Skin of body (tissue), 2 donors: ENCODE data around the gene PLPP4. TPM values are rescaled to one million over a fixed set of nuclear protein-coding genes. Genes with fewer than 3 reads are reported as not detected.

ENCODE experiments used
- DNase-seq: peaks from one replicate; lab custom pipeline; 2025; lab: John Stamatoyannopoulos, UW
- total RNA-seq: library from RNA; depleted of rRNA; stranded (reverse); fragments of >200 nt; gene quantifications from one replicate; pipeline ENCODE4 v1.2.3, GENCODE V29; 2014

PLPP4 gene
- total RNA-seq, 1 donor from 2014 or later, result 5.3 TPM

DNA sequence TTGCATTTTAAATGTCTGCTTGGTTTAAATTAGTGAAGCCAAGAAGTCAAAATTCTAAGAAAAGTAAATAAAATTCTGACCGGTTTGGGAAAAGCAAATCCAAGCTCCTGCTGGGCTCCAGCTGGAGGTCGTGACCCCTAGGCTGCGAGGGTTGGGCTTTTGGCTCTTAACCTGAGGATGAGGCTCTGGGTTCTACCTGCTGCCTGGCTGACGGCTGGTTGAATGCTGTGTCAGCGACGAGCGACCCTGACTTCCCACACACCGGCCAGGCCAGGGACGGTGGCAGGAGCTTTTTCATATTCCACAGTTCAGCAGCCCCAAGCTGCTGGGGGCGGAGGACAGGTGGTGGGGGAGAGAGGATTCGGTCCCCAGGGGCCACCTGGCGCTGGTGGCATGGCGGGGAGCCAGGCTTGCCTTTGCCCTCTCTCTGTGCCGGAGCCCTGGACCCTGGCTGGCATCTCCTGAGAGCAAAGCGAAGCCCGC, 843 bp upstream of the PLPP4 start:
- DNase-seq, result no peak

DNA sequence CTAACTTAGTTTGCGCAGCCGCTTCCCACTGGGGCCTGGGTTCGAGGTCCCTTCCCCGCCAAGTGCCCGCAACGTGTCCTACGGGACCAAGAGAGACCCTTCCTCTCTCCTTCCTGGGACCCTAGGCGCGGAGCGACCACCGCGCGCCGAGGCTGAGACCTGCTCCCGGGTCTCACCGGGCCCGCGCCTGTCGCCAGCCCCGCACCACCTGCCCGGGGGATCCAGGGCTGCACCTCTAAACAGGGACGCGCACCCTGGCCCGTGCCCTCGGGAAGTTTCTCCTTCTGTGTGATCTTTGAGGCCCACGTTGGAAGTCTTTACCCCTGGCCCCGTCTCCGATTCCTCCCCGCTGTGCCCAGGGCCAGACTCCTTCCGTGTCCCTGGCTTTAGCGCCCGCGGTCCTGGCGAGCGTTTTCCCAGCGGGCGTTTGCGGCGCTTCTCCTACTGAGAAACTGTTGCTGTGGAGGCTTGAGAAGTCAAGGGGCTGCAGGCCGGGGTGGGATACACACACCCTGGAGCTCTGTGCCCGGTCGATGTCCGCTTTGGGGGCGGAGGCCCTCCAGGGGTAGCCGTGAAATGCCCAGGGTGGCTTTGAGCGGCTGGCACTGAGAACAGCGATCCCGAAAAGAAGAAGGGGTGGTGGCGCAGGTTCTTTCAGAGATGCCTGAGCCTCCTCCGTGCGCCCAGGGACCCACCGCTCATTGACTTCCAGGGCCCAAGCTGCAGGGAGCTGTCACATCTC, 575 bp downstream of the PLPP4 start:
- no peak for DNase-seq

DNA sequence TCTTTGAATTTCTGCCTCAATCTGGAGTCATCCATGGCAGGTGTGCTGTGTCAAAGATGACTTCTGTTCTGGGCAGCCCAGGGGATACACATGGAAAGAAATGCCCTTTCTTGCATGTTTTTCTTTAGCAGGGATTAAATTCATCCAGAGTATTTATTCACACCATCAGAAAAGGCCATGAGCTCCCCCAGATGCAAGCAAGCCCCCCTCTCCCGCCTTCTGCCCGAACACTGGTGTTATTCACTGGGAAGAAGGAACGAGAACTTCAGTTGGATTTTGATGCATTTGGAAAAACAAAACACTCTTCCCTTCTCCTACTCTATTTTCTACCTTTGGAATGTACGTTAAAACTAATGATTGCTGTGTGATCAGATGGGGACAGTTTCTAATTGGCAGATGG, 1.4 kb downstream of the PLPP4 start:
- no peak for DNase-seq

DNA sequence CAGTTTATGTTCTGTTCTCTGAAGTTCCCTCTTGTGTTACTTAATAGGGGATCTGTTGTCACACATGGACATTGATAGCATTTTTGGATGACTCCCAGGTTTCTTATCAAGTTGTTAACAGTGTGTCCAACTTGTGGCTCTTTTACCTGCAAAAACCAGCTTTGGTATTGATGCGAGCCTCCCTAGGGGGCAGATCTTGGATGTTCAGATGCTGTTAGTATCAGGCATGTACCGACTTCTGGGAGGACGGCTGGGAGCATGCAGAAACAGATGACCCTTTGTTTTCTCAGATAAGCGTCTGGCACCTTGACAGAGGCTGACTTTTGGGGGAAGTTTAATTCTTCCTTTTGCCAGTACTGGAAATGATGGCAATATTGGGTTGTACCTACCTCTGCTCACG, 2.2 kb downstream of the PLPP4 start:
- no peak for DNase-seq

- no peak for DNase-seq
These were observed 3.2 kb downstream of the PLPP4 start for GRCh38 chr10:120460186-120460585.

- no peak for DNase-seq
These were observed 3.7 kb downstream of the PLPP4 start for GRCh38 chr10:120460776-120461175.

- no peak for DNase-seq
These were observed 5.1 kb downstream of the PLPP4 start for GRCh38 chr10:120462018-120462682.

GRCh38 chr10:120465138-120465537, 8.1 kb downstream of the PLPP4 start:
- DNase-seq, result no peak

- no peak for DNase-seq
These were observed 9.0 kb downstream of the PLPP4 start for GRCh38 chr10:120466006-120466405.

GRCh38 chr10:120473593-120473992, 16.6 kb downstream of the PLPP4 start:
- no peak for DNase-seq

DNA sequence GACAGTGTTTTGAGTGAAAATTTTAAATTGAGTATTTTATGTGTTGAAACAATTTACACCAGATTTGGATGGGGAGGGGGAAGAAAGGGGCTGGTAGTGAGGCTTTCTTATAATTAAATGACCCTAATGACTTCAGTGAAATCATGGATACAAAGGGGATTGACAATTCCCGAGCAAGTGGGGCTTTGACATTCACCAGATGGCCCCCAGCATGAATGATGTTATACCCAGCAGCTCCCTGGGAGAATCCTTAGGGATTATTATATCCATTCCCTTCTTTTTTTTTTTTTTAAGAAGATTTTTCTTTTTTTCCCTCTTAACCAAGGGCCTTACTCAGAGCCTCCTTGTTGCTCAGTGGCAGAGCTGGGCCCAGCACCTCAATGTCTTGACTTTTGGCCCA, 17.9 kb downstream of the PLPP4 start:
- DNase-seq, result no peak

GRCh38 chr10:120475844-120476791, 19.1 kb downstream of the PLPP4 start:
- DNase-seq, result no peak

DNA sequence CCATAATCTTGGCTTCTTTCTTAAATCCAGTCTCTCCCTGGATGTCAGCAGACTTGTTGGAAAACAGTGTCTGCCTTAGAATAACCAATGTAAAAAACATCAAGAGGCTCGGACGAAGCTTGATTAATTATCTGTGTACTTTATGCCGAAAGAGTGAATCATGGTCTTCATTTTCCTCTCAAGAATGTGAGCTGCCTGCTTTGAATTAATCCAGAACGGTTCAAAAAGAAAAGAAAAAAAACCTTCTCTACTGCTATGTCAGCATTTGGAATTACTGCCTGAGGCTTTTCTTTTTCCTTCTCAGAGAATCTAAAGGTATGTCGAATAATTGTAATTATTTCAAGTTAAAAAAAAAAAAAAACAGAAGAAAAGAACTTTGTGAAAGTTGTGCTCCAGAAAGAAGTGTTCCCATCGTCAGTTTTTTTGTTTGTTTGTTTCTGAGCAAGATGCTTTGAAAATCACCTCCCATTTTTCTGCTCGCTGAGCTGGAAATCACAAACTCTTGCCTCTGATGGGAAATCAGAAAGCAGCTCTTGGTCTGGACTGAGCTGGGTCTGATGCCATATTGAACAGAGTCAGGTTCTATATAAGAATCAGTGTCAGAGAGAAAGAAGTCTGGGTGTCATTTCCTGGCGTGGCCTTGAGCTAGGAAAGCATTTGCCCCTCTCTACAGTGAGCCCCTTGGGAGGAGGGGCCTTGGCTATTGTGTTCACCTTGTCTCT, 20.2 kb downstream of the PLPP4 start:
- no peak for DNase-seq

DNA sequence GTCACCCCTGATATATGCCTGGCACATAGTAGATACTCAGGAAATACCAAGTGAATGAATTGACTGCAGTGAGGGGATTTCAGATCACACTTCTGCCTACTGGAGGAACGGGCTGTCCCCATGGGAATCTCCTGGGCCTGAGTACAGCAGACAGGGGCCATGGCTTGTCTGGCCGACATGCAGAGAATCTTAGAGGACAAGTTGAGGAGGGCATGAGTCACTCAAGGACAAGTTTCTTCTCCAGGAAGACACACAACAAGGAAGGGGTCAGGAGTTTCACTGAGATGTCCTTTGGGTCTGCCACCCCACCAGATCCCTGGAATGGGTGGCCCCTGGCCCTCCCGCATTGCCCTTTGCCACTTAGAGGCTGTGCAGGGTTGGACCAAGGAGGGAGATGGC, 20.7 kb downstream of the PLPP4 start:
- no peak for DNase-seq

DNA sequence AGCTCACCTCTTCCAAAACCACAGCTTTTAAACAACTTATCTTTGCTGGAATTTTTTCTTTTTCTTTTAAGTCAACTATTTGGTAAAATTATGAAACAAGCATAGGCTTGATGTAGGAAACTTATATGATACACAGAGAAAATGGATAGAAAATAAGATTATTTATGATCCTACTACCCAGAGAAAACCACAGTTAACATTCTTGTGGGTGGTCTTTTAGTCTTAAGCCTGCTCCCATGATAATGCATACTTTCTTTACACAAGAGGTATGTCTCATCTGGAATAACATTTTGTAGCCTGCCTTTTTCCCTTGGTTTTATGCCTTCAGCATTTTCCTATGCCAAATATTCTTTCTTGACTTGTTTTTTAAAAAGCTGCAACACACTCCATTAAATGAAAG, 21.4 kb downstream of the PLPP4 start:
- DNase-seq, result no peak

- no peak for DNase-seq
These were observed 22.5 kb downstream of the PLPP4 start for GRCh38 chr10:120479506-120479905.

- DNase-seq, result no peak
These were observed 23.1 kb downstream of the PLPP4 start for GRCh38 chr10:120480065-120480600.

DNA sequence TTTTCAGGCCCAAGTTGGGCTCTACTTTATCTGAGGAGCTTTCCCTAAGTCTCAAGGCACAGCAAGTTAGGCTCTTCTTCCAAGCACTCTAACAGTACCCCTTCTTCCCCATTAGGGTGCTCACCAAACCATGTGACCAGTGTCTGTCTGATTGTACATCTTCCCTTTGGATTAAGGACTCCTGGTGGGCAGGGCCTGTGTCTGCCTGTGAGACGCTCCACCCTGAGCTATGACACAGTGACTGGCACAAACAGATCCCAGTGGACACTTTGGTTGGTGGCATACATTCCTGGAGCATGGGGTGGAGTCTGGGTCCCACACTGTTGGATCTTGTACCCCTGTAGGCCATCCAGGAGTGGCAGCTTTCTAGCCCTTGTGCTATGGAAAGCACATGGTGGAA, 23.8 kb downstream of the PLPP4 start:
- no peak for DNase-seq

DNA sequence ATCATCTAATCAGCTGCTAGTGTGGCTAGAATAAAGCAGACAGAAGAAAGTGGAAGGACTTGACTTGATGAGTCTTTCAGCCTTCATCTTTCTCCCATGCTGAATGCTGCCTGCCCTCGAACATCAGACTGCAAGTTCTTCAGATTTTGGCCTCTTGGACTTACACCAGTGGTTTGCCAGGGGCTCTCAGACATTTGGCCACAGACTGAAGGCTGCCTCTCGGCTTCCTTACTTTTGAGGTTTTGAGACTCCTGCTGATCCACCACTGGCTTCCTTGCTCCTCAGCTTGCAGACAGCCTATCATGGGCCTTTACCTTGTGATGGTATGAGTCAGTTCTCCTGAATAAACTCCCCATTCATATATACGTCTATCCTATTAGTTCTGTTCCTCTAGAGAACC, 26.0 kb downstream of the PLPP4 start:
- no peak for DNase-seq

DNA sequence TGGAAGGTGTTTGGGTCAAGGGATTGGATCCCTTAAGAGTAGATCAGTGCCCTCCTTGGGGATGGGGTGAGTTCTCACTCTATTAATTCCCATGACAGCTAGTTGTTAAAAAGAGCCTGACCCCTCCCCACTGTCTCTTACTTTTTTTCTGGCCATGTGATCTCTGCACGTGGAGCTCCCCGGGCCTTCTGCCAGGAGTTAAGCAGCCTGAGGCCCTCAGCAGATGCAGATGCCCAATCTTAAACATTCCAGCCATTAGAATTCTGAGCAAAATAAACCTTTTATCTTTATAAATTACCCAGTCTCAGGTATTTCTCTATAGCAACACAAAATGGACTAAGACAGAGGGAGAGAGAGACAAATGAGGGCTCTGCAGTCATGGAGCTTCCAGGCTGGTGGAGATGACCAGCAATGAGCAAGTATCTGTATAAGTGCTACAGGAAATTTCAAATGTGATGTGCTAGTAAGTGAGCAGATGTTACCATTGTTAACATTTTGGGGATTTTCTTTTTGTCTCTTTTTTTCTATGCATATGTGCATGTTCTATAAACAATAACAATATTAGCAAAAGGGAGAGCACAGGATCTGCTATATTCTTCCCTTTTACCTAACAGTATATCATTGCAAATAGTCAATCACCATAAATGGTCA, 26.7 kb downstream of the PLPP4 start:
- no peak for DNase-seq
